ENCODE measurements around the gene PLCB4.

GRCh38 chr20:9509246-9509645 is 440.4 kb downstream of the PLCB4 start:
- TF ChIP-seq CTCF (IDR thresholded peaks at IDR 0.05; ENCODE audit: insufficient read depth, low read length, poor library complexity, severe bottlenecking) (no peak), EZH2phosphoT487 (conservative IDR thresholded peaks at IDR 0.05; ENCODE audit: low read length) (no peak)

Data from SU-DHL-6 (cell line).